Neural crest cell (in vitro differentiated cells): ENCODE results near the gene CHST13. TPM values are rescaled to one million over a fixed set of nuclear protein-coding genes. Genes with fewer than 3 reads are reported as not detected.

ENCODE experiments used
- DNase-seq: peaks from one replicate; pipeline ENCODE4 v3.0.0; 2021; ENCODE audit warnings: low read depth, mixed read lengths, low spot score
- H3K27ac Mint-ChIP-seq: one replicate; pipeline ENCODE4 v1.8.0; 2021; ENCODE audit warnings: mild to moderate bottlenecking, mixed read lengths; ENCODE audit not compliant: unreplicated experiment
- H3K27me3 Mint-ChIP-seq: 2 replicates; pipeline ENCODE4 v1.8.0; 2021; ENCODE audit warnings: low read depth, mild to moderate bottlenecking, mixed read lengths
- H3K36me3 Mint-ChIP-seq: 2 replicates; pipeline ENCODE4 v1.8.0; 2021; ENCODE audit warnings: low read depth, mild to moderate bottlenecking, mixed read lengths
- H3K4me1 Mint-ChIP-seq: 2 replicates; pipeline ENCODE4 v1.8.0; 2021; ENCODE audit warnings: mixed read lengths
- H3K4me3 Mint-ChIP-seq: one replicate; pipeline ENCODE4 v1.8.0; 2021; ENCODE audit warnings: mild to moderate bottlenecking, mixed read lengths
- H3K9me3 Mint-ChIP-seq: 2 replicates; pipeline ENCODE4 v1.8.0; 2021; ENCODE audit warnings: mixed read lengths
- total RNA-seq: library from RNA; stranded (reverse); gene quantifications from 2 replicates; pipeline ENCODE4 v1.2.1, GENCODE V29; 2021
- TF ChIP-seq, protein P1 (sequence below): fragments of 200-600 bp; sonication (generic); conservative IDR thresholded peaks from 2 replicates; pipeline ENCODE4 v1.5.0; 2021; ENCODE audit warnings: antibody characterized with exemption, mild to moderate bottlenecking

Gene CHST13
- total RNA-seq, 1 donor from 2014 or later = 0.19 TPM

DNA sequence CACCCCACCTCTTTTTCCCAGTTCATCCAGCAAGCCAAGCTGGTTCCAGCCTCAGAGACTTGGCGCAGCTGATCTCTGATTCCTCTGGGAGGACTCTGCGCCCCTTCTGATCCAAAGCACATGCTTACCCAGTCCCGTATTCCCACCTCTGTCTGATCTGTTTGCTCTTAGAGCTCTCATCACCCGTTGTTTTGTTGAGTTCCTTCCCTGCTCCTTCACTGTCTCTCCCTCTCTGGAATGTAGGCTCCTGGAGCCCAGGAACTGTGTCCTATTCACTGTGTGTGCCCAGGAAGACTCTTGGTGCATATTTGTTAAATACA lies 46.9 kb upstream of the CHST13 start:
- TF ChIP-seq, protein P1, sequence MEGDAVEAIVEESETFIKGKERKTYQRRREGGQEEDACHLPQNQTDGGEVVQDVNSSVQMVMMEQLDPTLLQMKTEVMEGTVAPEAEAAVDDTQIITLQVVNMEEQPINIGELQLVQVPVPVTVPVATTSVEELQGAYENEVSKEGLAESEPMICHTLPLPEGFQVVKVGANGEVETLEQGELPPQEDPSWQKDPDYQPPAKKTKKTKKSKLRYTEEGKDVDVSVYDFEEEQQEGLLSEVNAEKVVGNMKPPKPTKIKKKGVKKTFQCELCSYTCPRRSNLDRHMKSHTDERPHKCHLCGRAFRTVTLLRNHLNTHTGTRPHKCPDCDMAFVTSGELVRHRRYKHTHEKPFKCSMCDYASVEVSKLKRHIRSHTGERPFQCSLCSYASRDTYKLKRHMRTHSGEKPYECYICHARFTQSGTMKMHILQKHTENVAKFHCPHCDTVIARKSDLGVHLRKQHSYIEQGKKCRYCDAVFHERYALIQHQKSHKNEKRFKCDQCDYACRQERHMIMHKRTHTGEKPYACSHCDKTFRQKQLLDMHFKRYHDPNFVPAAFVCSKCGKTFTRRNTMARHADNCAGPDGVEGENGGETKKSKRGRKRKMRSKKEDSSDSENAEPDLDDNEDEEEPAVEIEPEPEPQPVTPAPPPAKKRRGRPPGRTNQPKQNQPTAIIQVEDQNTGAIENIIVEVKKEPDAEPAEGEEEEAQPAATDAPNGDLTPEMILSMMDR = no peak
- Mint-ChIP-seq H3K9me3 (no peaks in the 10 kb centered on the region), H3K4me3 (peak overlapping the region; percentile 88), H3K4me1 (peaks cover 35% of the 10 kb centered on the region), H3K36me3 (peaks cover 2% of the 10 kb centered on the region), H3K27me3 (peaks cover 3% of the 10 kb centered on the region), H3K27ac (no peak overlapping the region)
- DNase-seq = no peak

DNA sequence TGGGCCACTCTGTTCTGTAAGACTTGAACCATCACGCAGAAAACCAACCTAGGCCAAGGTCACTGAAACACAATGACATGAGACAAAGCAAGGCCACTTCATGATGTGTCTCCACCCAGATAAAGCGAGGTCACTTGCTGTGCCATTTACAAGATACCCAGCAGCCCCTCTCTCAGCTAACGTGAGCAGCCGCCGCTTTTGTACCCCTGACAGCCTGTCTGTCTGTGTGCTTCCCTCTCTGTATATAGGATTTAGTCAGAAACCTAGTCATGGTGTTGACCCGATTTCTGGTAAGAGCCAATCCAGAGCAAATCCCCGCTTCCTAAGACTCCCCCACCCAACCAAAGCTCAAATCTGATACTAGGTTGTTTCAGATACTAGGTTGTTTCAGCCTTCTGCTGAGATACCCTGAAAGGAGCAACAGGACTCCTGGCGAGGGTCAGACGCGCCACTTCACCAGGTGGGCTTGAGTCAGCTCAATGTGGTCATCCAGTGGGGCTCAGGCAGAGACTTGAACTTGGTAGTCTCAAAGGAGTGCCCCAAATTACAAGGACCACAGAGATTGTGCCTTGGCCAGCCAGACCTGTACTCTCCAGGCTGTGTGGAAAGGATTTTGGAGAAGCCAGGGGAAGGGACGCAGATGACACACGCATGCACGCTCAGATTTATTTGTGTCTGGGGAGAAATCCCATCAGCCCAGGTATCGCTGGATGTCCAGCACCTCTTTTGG lies 45.2 kb upstream of the CHST13 start:
- no peak overlapping the region for H3K27ac Mint-ChIP-seq
- no peaks in the 10 kb centered on the region for H3K36me3 Mint-ChIP-seq
- no peaks in the 10 kb centered on the region for H3K9me3 Mint-ChIP-seq
- peaks cover 18% of the 10 kb centered on the region for H3K4me1 Mint-ChIP-seq
- H3K27me3 Mint-ChIP-seq = peaks cover 3% of the 10 kb centered on the region
- no peak overlapping the region for H3K4me3 Mint-ChIP-seq
- no peak for DNase-seq
- TF ChIP-seq, protein P1 = no peak

GRCh38 chr3:126479642-126480041 lies 44.3 kb upstream of the CHST13 start:
- Mint-ChIP-seq H3K36me3 (no peaks in the 10 kb centered on the region), H3K27me3 (peaks cover 3% of the 10 kb centered on the region), H3K4me1 (peaks cover 9% of the 10 kb centered on the region), H3K9me3 (no peaks in the 10 kb centered on the region), H3K4me3 (no peak overlapping the region), H3K27ac (no peak overlapping the region)
- TF ChIP-seq, protein P1 = no peak
- no peak for DNase-seq

GRCh38 chr3:126480206-126480605 lies 43.7 kb upstream of the CHST13 start:
- Mint-ChIP-seq H3K36me3 (no peaks in the 10 kb centered on the region), H3K4me3 (no peak overlapping the region), H3K4me1 (peaks cover 8% of the 10 kb centered on the region), H3K27ac (no peak overlapping the region), H3K27me3 (peaks cover 3% of the 10 kb centered on the region), H3K9me3 (no peaks in the 10 kb centered on the region)
- DNase-seq = no peak
- TF ChIP-seq, protein P1 = no peak

DNA sequence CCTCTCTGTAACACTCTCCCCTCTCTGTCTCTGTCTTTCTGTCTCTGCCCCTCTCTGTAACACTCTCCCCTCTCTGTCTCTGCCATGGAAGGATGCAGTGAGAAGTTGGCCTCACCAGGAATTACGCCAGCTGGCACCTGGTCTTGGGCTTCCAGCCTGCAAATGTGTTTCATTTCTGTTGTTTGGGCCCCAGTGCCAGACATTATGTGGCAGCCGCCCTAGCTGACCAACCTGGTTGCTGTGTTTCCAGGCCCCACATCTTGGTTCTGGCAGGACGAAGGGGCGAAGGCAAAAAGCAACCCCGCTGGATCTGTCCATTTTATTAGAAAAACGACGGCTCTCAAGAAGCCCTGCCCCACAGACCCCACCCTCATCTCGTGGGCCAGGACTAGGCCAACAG lies 43.1 kb upstream of the CHST13 start:
- Mint-ChIP-seq H3K9me3 (no peaks in the 10 kb centered on the region), H3K36me3 (no peaks in the 10 kb centered on the region), H3K4me1 (peaks cover 8% of the 10 kb centered on the region), H3K27me3 (peaks cover 3% of the 10 kb centered on the region), H3K4me3 (peak overlapping the region; percentile 38), H3K27ac (no peak overlapping the region)
- TF ChIP-seq, protein P1 = no peak
- no peak for DNase-seq
